Measurements from ENCODE around the gene AKR1C8.
"Not testable (repeated sequence)": the region's sequence is repeated elsewhere in the genome, so short reads cannot be mapped to it uniquely, and the experiment has no call there.

AKR1C8 gene

DNA sequence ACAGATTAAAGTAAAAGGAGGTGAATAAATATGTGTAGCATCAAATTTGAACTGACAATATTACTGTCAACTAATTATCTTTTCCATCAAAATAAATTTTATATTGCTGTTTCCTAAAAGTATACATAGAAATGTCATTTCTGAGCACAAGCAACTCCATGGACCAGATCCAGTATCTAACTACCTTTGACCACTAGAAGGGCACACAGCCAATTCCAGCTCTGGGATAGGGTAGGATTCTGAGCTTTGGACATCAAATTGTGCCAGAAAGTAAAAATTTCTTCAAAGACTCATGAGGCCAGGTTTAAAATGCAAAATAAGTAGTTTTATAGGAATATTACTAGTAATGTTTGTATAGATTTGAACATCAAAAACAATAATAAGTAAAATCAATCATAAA is 61.1 kb downstream of the AKR1C8 start:
- DNase-seq (ENCODE audit: low read depth in 1 of 2, low spot score in 1 of 2): no peak
- H3K4me3 ChIP-seq (replicated peaks; ENCODE audit: insufficient read depth, low read length): no peak overlapping the region
- no peak overlapping the region for H3K27ac ChIP-seq (replicated peaks)
- H3K27me3 ChIP-seq (ENCODE audit: insufficient read depth, poor library complexity, severe bottlenecking): no peaks in the 10 kb centered on the region
- TF ChIP-seq, protein P1, sequence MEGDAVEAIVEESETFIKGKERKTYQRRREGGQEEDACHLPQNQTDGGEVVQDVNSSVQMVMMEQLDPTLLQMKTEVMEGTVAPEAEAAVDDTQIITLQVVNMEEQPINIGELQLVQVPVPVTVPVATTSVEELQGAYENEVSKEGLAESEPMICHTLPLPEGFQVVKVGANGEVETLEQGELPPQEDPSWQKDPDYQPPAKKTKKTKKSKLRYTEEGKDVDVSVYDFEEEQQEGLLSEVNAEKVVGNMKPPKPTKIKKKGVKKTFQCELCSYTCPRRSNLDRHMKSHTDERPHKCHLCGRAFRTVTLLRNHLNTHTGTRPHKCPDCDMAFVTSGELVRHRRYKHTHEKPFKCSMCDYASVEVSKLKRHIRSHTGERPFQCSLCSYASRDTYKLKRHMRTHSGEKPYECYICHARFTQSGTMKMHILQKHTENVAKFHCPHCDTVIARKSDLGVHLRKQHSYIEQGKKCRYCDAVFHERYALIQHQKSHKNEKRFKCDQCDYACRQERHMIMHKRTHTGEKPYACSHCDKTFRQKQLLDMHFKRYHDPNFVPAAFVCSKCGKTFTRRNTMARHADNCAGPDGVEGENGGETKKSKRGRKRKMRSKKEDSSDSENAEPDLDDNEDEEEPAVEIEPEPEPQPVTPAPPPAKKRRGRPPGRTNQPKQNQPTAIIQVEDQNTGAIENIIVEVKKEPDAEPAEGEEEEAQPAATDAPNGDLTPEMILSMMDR (IDR thresholded peaks at IDR 0.05; ENCODE audit: insufficient read depth, low read length): no peak
- TF ChIP-seq POLR2AphosphoS5 (IDR thresholded peaks at IDR 0.05; ENCODE audit: low read depth) (no peak), GABPA (IDR thresholded peaks at IDR 0.05; ENCODE audit: low read depth) (no peak), SPI1 (IDR thresholded peaks at IDR 0.05; ENCODE audit: borderline replicate concordance, low read depth) (no peak)
- TF ChIP-seq, protein P2, sequence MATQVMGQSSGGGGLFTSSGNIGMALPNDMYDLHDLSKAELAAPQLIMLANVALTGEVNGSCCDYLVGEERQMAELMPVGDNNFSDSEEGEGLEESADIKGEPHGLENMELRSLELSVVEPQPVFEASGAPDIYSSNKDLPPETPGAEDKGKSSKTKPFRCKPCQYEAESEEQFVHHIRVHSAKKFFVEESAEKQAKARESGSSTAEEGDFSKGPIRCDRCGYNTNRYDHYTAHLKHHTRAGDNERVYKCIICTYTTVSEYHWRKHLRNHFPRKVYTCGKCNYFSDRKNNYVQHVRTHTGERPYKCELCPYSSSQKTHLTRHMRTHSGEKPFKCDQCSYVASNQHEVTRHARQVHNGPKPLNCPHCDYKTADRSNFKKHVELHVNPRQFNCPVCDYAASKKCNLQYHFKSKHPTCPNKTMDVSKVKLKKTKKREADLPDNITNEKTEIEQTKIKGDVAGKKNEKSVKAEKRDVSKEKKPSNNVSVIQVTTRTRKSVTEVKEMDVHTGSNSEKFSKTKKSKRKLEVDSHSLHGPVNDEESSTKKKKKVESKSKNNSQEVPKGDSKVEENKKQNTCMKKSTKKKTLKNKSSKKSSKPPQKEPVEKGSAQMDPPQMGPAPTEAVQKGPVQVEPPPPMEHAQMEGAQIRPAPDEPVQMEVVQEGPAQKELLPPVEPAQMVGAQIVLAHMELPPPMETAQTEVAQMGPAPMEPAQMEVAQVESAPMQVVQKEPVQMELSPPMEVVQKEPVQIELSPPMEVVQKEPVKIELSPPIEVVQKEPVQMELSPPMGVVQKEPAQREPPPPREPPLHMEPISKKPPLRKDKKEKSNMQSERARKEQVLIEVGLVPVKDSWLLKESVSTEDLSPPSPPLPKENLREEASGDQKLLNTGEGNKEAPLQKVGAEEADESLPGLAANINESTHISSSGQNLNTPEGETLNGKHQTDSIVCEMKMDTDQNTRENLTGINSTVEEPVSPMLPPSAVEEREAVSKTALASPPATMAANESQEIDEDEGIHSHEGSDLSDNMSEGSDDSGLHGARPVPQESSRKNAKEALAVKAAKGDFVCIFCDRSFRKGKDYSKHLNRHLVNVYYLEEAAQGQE (IDR thresholded peaks at IDR 0.05; ENCODE audit: insufficient replicate concordance, low read depth): no peak

DNA sequence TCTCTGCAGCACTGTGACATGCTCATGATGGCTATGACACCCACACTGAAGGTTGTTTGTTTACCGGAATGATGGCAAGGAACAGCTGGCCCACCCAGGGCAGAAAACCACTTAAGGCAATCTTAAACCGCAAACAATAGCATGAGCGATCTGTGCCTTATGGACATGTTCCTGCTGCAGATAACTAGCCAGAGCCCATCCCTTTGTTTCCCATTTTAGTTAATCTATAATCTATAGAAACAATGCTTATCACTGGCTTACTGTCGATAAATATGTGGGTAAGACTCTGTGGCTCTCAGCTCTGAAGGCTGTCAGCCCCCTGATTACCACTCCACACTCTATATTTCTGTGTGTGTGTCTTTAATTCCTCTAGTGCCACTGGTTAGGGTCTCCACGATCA is 65.0 kb downstream of the AKR1C8 start:
- not testable (repeated sequence) for H3K27ac ChIP-seq (replicated peaks); H3K4me3 ChIP-seq (replicated peaks; ENCODE audit: insufficient read depth, low read length); DNase-seq (ENCODE audit: low read depth in 1 of 2, low spot score in 1 of 2); H3K27me3 ChIP-seq (ENCODE audit: insufficient read depth, poor library complexity, severe bottlenecking)

DNA sequence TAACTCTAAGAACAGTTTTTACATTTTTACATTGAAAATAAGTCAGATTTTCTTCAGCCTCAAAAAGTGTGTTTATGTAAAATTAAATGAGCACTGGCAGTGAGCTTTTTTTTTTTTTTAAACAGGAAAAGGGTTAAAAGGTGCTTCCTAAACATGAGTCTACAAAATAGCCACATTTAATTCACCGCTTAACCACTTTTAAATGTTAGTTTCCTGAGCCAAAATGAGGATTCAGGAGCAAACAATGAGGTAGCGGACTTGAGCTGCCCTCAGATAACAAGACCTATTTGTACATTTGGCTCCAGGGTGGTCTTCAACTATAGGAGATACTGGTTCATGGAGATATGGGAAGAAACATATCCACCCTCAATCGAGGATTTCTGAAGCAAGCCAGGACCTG is 67.9 kb downstream of the AKR1C8 start:
- no peaks in the 10 kb centered on the region for H3K27me3 ChIP-seq (ENCODE audit: insufficient read depth, poor library complexity, severe bottlenecking)
- H3K27ac ChIP-seq (replicated peaks): no peak overlapping the region
- H3K4me3 ChIP-seq (replicated peaks; ENCODE audit: insufficient read depth, low read length): no peak overlapping the region
- no peak for DNase-seq (ENCODE audit: low read depth in 1 of 2, low spot score in 1 of 2)
- TF ChIP-seq POLR2AphosphoS5 (IDR thresholded peaks at IDR 0.05; ENCODE audit: low read depth) (no peak), SPI1 (IDR thresholded peaks at IDR 0.05; ENCODE audit: borderline replicate concordance, low read depth) (no peak), GABPA (IDR thresholded peaks at IDR 0.05; ENCODE audit: low read depth) (no peak)
- TF ChIP-seq, protein P1 (IDR thresholded peaks at IDR 0.05; ENCODE audit: insufficient read depth, low read length): no peak
- TF ChIP-seq, protein P2 (IDR thresholded peaks at IDR 0.05; ENCODE audit: insufficient replicate concordance, low read depth): no peak

DNA sequence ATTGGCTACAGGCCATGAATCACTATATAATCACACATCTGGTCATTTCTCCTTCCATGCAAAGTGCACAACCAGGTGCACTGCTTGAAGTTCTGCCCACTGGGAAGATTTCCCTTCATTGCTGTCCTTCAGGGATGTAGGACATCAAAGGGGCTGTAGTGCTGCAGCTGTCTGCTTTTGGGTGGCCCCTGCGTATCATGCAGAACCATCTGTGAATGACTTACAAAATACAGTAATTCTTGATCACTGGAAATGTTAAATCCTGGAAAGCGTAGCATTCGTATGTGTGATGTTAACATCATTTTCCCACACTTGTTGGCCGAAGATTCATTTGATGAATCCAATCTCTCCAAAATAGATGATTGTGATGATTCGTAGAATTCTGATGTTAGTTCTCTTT is 68.3 kb downstream of the AKR1C8 start:
- Histone ChIP-seq H3K4me3 (replicated peaks; ENCODE audit: insufficient read depth, low read length) (no peak overlapping the region), H3K27me3 (ENCODE audit: insufficient read depth, poor library complexity, severe bottlenecking) (no peaks in the 10 kb centered on the region), H3K27ac (replicated peaks) (no peak overlapping the region)
- TF ChIP-seq SPI1 (IDR thresholded peaks at IDR 0.05; ENCODE audit: borderline replicate concordance, low read depth) (no peak), POLR2AphosphoS5 (IDR thresholded peaks at IDR 0.05; ENCODE audit: low read depth) (no peak), GABPA (IDR thresholded peaks at IDR 0.05; ENCODE audit: low read depth) (no peak)
- TF ChIP-seq, protein P1 (IDR thresholded peaks at IDR 0.05; ENCODE audit: insufficient read depth, low read length): no peak
- TF ChIP-seq, protein P2 (IDR thresholded peaks at IDR 0.05; ENCODE audit: insufficient replicate concordance, low read depth): no peak
- DNase-seq (ENCODE audit: low read depth in 1 of 2, low spot score in 1 of 2): no peak

DNA sequence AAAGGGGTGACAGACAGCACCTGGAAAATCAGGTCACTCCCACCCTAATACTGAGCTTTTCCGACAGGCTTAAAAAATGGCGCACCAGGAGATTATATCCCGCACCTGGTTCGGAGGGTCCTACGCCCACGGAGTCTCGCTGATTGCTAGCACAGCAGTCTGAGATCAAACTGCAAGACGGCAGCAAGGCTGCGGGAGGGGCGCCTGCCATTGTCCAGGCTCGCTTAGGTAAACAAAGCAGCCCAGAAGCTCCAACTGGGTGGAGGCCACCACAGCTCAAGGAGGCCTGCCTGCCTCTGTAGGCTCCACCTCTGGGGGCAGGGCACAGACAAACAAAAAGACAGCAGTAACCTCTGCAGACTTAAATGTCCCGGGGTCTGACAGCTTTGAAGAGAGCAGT is 75.1 kb downstream of the AKR1C8 start:
- H3K27me3 ChIP-seq (ENCODE audit: insufficient read depth, poor library complexity, severe bottlenecking); H3K27ac ChIP-seq (replicated peaks): not testable (repeated sequence)

More for the DNA sequence above, 75.1 kb downstream of the AKR1C8 start:
- H3K4me3 ChIP-seq (replicated peaks; ENCODE audit: insufficient read depth, low read length); DNase-seq (ENCODE audit: low read depth in 1 of 2, low spot score in 1 of 2): not testable (repeated sequence)

All from HL-60 (cell line).